GM19324 (cell line): ENCODE measurements around the gene HERC4.
"Not testable (repeated sequence)": the region's sequence is repeated elsewhere in the genome, so short reads cannot be mapped to it uniquely, and the experiment has no call there.

Experiments
- ATAC-seq: cut with Tn5 transposase; IDR thresholded peaks from one replicate; pipeline ENCODE4 v1.9.1; 2021; ENCODE audit warnings: mild to moderate bottlenecking, moderate library complexity; ENCODE audit not compliant: unreplicated experiment, low FRiP score

Gene HERC4

DNA sequence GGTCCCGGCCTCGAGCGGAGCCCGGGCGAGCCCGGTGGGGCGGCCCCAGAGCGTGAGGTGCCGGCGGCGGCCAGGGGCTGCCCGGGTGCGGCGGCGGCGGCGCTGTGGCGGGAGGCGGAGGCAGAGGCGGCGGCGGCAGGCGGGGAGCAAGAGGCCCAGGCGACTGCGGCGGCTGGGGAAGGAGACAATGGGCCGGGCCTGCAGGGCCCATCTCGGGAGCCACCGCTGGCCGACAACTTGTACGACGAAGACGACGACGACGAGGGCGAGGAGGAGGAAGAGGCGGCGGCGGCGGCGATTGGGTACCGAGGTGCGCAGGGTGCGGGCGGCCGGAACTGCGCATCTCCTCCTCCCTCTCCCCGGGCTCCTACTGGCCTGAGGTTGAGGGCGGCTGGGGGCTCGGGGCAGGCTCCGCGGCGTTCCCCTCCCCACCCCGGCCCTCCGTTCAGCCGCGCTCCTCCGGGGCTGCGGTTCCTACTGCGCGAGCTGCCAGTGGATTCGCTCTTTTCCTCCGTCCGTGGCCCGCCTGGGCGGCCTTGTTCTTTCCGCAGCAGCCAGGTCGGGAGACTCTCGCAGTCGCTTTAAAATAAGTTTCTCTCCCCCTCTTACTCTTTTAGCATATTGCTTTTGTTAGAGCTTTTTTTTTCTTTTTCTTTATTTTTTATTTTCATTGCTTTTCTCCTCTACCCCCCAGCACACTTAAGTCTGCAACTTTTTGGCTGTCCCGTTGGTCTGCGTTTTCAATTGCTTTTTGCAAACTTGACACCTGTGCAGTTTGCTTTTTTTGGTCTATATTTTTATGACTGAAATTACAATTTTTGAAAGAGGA, 190.0 kb downstream of the HERC4 start:
- ATAC-seq = peak; percentile 65

DNA sequence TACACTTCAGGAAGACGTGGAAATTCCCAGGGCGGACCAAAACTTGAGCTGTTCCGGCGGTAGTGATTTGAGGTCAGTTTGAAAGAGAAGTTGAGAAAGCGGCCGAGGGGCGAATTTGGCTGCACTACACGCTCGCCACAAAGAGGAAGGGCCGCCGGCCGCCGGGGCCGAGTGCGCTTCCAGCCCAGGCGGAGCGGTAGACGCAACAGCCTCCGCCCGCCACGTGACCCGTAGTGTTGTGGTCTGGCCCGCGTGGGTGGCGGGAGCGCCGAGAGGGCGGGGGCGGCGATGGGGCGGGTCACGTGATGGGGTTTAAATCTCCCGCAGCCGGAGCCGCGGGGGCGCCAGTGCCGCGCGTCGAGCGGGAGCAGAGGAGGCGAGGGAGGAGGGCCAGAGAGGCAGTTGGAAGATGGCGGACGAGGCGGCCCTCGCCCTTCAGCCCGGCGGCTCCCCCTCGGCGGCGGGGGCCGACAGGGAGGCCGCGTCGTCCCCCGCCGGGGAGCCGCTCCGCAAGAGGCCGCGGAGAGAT, 190.7 kb downstream of the HERC4 start, which contains the start of gene SIRT1:
SIRT1 (plus strand) TSS at position 344 of the 529 bp plus-strand sequence; CDS start at position 410, 66 bp downstream.
- peak; percentile 90 for ATAC-seq

DNA sequence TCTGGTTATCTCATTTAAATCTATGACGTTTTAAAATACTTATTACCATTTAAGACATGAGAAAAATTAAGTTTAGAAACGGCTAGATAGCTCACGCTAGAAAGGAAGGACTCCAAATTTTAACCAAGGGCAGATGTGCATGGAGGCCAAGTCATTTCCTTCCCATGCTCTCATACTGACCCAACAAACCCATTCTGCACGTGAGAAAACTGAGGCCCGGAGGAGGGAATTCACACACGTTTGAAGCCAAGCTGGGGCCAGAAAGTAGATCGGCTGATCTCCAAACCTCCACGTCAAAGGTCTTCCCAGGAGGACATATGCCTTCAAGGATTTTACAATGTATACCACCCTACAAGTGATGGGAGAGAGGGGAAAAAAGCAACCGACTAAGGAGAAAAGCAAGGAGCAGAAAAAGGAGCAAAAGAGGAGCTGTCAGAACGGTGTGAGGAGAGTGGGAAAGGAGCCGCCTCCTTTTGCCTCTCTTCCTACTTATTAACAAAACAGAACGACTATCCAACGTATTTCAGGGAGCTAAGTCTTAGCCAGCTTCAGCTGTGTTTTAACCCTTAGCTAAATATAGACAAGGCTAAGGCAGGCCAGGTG, 191.3 kb downstream of the HERC4 start:
- no peak for ATAC-seq

DNA sequence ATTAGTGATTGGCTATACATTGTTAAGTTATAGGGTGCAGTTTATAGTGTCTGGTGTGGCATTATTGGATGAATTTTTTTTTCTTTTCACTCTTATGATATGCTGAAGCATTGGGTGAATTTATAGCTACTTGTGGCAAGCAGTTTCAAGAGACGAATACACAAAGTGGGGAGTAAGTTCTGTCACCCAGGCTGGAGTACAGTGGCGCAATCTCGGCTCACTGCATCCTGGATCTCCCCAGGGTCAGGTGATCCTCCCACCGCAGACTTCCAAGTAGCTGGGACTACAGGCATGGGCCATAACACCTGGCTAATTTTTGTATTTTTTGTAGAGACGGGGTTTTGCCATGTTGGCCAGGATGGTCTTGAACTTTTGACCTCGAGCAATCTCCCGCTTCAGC, 196.9 kb downstream of the HERC4 start:
- no peak for ATAC-seq

DNA sequence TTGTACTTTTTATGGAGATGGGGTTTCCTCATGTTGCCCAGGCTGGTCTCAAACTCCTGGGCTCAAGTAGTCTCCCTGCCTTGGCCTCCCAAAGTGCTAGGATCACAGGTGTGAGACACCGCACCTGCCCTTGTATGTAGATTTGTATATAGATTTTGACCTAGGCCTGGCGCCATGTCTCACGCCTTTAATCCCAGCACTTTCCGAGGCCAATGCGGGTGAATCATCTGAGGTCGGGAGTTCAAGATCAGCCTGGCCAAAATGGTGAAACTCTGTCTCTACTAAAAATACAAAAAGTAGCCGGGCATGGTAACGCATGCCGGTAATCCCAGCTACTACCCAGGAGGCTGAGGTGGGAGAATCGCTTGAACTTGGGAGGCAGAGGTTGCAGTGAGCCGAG, 197.7 kb downstream of the HERC4 start:
- not testable (repeated sequence) for ATAC-seq

DNA sequence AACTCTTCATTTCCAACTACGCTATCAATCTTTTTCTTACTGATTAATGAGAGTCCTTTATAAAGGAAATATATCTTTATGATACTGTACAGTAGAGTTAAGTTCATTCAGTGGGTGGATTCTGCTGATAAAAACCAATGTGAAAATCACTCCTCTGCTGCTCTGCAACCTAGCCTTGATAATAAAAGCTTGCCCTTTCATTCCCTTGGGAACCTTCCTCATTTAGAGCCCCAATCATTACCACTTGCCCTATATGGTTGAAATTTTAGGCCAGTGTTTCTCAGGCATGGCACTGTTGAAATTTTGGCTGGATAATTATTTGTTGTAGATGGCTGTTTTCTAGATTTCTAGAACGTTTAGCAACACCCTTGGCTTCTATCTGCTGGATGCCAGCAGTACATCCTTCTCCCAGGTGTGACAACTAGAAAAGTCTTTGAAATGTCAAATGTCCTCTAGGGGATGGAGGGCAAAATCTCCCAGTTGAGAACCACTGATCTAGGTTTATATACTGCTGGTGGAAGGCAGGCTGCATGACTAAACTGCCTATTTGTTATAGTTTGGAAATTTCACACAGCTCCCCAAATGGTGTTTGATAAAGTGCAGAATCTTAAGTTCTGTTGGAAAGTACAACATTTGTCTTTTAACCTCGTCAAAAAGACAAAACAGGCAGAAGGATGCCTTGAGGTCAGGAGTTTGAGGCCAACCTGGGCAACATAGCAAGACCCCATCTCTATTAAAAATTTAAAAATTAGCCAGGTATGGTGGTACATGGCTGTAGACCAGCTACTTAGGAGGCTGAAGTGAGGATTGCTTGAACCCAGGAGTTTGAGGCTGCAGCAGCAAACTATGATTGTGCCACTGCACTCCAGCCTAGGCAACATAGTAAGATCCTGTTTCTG, 199.5 kb downstream of the HERC4 start:
- ATAC-seq = no peak
